SK-N-MC (cell line): ENCODE results near the gene SLC17A3.

ENCODE experiments used
- DNase-seq: peaks from one replicate; pipeline ENCODE4 v3.0.0-alpha.2; 2011; ENCODE audit warnings: low read depth, low spot score
- H3K27ac ChIP-seq: fragments of 200-600 bp; sonication (generic); 2 replicates; pipeline ENCODE4 v1.5.1; 2016; ENCODE audit warnings: mixed run types
- H3K36me3 ChIP-seq: fragments of 200-600 bp; sonication (generic); 2 replicates; pipeline ENCODE4 v1.6.1; 2017; ENCODE audit warnings: antibody characterized with exemption, low read length, mixed read lengths; ENCODE audit not compliant: insufficient read depth
- H3K4me3 ChIP-seq: fragments of 200-600 bp; sonication (generic); 2 replicates; pipeline ENCODE4 v1.5.1; 2016
- H3K9ac ChIP-seq: fragments of 200-600 bp; sonication (generic); 2 replicates; pipeline ENCODE4 v1.8.0; 2017; ENCODE audit warnings: mixed run types, mixed read lengths; ENCODE audit not compliant: insufficient read length
- H3K9me3 ChIP-seq: fragments of 200-600 bp; sonication (generic); 2 replicates; pipeline ENCODE4 v1.6.1; 2017; ENCODE audit warnings: low read depth, mild to moderate bottlenecking, antibody characterized with exemption, low read length, moderate library complexity, mixed read lengths
- EZH2 ChIP-seq: fragments of 200-600 bp; sonication (generic); IDR thresholded peaks from one replicate; pipeline ENCODE4 v1.6.1; 2017; ENCODE audit warnings: antibody characterized with exemption
- FOXP2 ChIP-seq: optimal IDR thresholded peaks from 2 replicates; pipeline ENCODE3; 2011; ENCODE audit warnings: mild to moderate bottlenecking, moderate library complexity; ENCODE audit not compliant: insufficient read depth; ENCODE audit errors: extremely low read length, control extremely low read depth
- POLR2AphosphoS5 ChIP-seq: IDR thresholded peaks from 2 replicates; pipeline ENCODE4 v1.6.1; 2012; ENCODE audit warnings: mild to moderate bottlenecking, low read depth, low read length, borderline replicate concordance

Gene SLC17A3

GRCh38 chr6:25895771-25896170, 21.7 kb upstream of the SLC17A3 start:
- no peak overlapping the region for H3K27ac ChIP-seq
- TF ChIP-seq POLR2AphosphoS5 (no peak), FOXP2 (no peak), EZH2 (no peak)
- no peak overlapping the region for H3K9ac ChIP-seq
- H3K9me3 ChIP-seq: no peaks in the 10 kb centered on the region
- H3K4me3 ChIP-seq: no peak overlapping the region
- no peaks in the 10 kb centered on the region for H3K36me3 ChIP-seq
- DNase-seq: no peak

GRCh38 chr6:25893778-25894177, 19.7 kb upstream of the SLC17A3 start:
- TF ChIP-seq POLR2AphosphoS5 (no peak), EZH2 (no peak), FOXP2 (no peak)

GRCh38 chr6:25892877-25893276, 18.8 kb upstream of the SLC17A3 start:
- DNase-seq: no peak

More at GRCh38 chr6:25893778-25894177, 19.7 kb upstream of the SLC17A3 start:
- DNase-seq: no peak
- no peaks in the 10 kb centered on the region for H3K36me3 ChIP-seq
- H3K4me3 ChIP-seq: no peak overlapping the region
- no peak overlapping the region for H3K9ac ChIP-seq
- no peak overlapping the region for H3K27ac ChIP-seq
- H3K9me3 ChIP-seq: no peaks in the 10 kb centered on the region

GRCh38 chr6:25889877-25890853, 16.1 kb upstream of the SLC17A3 start:
- H3K4me3 ChIP-seq: no peak overlapping the region
- H3K36me3 ChIP-seq: no peaks in the 10 kb centered on the region
- TF ChIP-seq FOXP2 (no peak), EZH2 (no peak), POLR2AphosphoS5 (no peak)
- H3K9ac ChIP-seq: no peak overlapping the region
- H3K9me3 ChIP-seq: no peaks in the 10 kb centered on the region
- H3K27ac ChIP-seq: no peak overlapping the region
- peak; percentile 18 for DNase-seq

More at GRCh38 chr6:25892877-25893276, 18.8 kb upstream of the SLC17A3 start:
- Histone ChIP-seq H3K4me3 (no peak overlapping the region), H3K9me3 (no peaks in the 10 kb centered on the region), H3K27ac (no peak overlapping the region), H3K9ac (no peak overlapping the region), H3K36me3 (no peaks in the 10 kb centered on the region)
- TF ChIP-seq EZH2 (no peak), FOXP2 (no peak), POLR2AphosphoS5 (no peak)

GRCh38 chr6:25888626-25889025, 14.6 kb upstream of the SLC17A3 start:
- no peak for DNase-seq
- no peak overlapping the region for H3K9ac ChIP-seq
- H3K9me3 ChIP-seq: no peaks in the 10 kb centered on the region
- no peaks in the 10 kb centered on the region for H3K36me3 ChIP-seq
- no peak overlapping the region for H3K4me3 ChIP-seq
- no peak overlapping the region for H3K27ac ChIP-seq
- TF ChIP-seq EZH2: no peak
- TF ChIP-seq FOXP2: no peak
- no peak for TF ChIP-seq POLR2AphosphoS5

GRCh38 chr6:25886066-25886465, 12.0 kb upstream of the SLC17A3 start:
- Histone ChIP-seq H3K4me3 (no peak overlapping the region), H3K27ac (no peak overlapping the region), H3K9ac (no peak overlapping the region), H3K9me3 (no peaks in the 10 kb centered on the region), H3K36me3 (no peaks in the 10 kb centered on the region)
- DNase-seq: no peak
- no peak for TF ChIP-seq POLR2AphosphoS5
- no peak for TF ChIP-seq EZH2
- TF ChIP-seq FOXP2: no peak

GRCh38 chr6:25883991-25884390, 9.9 kb upstream of the SLC17A3 start:
- no peak overlapping the region for H3K27ac ChIP-seq
- no peaks in the 10 kb centered on the region for H3K9me3 ChIP-seq
- H3K4me3 ChIP-seq: no peak overlapping the region
- H3K36me3 ChIP-seq: no peaks in the 10 kb centered on the region
- no peak overlapping the region for H3K9ac ChIP-seq
- TF ChIP-seq FOXP2 (no peak), EZH2 (no peak)
- DNase-seq: no peak

GRCh38 chr6:25883536-25883935, 9.5 kb upstream of the SLC17A3 start:
- TF ChIP-seq FOXP2 (no peak), POLR2AphosphoS5 (no peak), EZH2 (no peak)
- H3K27ac ChIP-seq: no peak overlapping the region
- no peak for DNase-seq

GRCh38 chr6:25882051-25882496, 8.0 kb upstream of the SLC17A3 start:
- TF ChIP-seq EZH2 (no peak), FOXP2 (no peak), POLR2AphosphoS5 (no peak)
- H3K9me3 ChIP-seq: no peaks in the 10 kb centered on the region
- H3K27ac ChIP-seq: no peak overlapping the region
- no peak overlapping the region for H3K4me3 ChIP-seq
- no peak overlapping the region for H3K9ac ChIP-seq
- H3K36me3 ChIP-seq: no peaks in the 10 kb centered on the region
- no peak for DNase-seq

More at GRCh38 chr6:25883536-25883935, 9.5 kb upstream of the SLC17A3 start:
- Histone ChIP-seq H3K9ac (no peak overlapping the region), H3K4me3 (no peak overlapping the region), H3K36me3 (no peaks in the 10 kb centered on the region), H3K9me3 (no peaks in the 10 kb centered on the region)
